GM18517 (cell line): ENCODE results near the gene GRIN1.
"Not testable (repeated sequence)": the region's sequence is repeated elsewhere in the genome, so short reads cannot be mapped to it uniquely, and the experiment has no call there.

Experiments used
- ATAC-seq: cut with Tn5 transposase; IDR thresholded peaks from one replicate; pipeline ENCODE4 v1.9.1; 2021; ENCODE audit warnings: mild to moderate bottlenecking, moderate library complexity; ENCODE audit not compliant: unreplicated experiment

Gene GRIN1

DNA sequence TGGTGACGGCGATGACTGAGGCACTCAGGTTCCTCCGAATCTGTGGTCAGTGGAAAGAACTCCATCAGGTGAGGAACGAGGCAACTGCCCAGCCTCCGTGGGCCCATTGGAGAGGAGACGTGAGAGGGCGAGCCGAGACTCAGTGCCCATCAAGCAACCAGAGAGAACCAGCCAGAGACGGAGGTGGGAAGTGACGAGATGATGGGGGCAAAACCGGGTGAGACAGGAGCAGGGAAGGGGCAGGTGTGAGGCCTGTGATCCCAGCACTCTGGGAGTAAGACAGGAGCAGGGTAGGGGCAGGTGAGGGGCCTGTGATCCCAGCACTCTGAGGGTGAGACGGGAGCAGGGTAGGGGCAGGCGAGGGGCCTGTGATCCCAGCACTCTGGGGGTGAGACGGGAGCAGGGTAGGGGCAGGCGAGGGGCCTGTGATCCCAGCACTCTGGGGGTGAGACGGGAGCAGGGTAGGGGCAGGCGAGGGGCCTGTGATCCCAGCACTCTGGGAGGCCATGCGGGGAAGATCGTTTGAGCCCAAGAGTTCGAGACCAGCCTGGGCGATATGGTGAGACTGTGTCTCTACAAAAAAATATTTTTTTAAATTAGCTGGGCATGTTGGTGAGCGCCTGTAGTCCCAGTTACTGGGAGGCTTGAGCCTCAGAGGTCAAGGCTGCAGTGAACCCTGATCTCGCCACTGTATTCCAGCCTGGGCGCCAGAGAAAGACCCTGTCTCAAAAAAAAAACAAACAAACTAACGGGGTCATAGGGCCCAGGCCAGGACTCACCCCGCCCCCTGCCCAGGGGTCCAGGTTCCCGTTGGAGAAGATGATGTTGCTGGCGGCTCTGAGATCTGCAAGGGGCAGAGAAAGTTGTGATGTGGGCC, 27.8 kb upstream of the GRIN1 start:
- no peak for ATAC-seq

DNA sequence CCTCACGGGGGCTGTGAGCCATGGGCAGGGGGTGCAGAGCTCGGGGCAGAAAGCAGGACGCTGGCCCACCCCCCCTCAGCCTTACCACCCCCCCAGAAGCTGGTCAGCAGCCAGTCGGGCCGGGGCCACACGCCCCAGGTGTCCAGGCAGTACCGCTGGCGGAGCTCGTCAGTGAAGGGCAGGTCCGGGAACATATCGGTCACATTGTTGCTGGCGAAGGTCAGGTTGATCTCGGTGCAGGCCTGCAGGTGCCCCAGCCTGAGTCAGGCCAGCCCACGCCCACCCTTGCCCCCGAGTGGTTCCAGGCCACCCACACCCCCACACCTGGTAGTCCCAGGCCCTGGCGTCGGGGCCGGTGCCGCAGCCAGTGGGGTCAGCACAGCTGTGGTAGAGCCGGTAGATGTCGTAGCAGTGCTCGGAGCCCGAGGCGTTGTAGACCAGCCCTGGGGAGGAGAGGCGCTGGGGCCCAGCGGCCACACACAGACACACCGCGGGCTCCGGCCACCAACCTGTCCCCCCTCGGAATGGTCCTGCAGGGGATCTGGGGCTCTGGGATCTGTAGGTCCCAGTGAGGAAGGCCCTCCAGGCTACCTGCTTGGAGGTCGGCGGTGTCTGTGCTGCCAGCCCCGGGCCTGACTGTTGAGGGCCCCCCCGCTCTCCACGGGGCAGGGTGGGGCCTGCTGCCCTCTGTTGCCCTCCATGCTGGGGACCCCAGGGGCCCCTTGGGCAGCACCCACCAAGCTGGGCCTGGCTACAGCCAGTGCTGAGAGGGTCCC, 27.0 kb upstream of the GRIN1 start:
- ATAC-seq, result no peak

DNA sequence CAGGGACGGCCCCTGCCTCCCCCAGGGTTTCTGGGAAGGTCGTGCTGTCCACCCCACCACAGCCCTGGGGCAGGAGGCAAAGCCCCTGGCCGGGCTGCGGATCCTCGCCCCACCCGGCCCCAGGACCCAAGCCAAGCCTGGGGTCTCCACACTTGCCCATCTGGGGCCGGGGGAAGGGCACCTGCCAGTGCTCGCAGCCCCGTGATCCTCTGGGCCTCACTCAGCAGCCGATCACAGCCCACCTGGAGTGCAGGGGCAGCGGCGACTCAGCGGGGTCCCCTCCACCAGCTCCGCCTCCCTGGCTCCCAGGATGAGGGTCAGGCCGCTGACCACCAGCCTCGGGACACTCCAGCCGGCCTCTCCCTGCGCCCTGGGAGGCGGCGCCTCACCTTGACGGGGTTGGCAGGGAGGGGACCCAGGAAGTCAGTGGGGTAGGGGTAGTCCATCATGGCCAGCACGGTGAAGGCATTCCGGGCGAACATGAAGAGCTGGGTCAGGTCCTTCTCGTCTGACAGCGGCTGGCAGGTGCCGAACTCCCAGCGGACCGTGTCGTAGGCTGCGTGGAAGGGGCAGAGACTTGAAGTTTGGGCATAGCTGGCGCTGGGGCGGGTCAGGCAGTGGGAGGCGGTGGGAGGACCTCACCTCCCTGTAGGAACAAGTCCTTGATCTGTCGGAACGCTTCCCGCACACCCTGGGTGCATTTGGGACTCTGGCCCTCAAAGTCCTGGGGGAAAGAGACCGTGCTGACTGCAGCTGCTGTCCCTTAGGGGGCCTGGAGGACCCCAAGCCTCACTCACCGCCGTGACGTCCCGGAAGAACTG, 26.2 kb upstream of the GRIN1 start:
- no peak for ATAC-seq

DNA sequence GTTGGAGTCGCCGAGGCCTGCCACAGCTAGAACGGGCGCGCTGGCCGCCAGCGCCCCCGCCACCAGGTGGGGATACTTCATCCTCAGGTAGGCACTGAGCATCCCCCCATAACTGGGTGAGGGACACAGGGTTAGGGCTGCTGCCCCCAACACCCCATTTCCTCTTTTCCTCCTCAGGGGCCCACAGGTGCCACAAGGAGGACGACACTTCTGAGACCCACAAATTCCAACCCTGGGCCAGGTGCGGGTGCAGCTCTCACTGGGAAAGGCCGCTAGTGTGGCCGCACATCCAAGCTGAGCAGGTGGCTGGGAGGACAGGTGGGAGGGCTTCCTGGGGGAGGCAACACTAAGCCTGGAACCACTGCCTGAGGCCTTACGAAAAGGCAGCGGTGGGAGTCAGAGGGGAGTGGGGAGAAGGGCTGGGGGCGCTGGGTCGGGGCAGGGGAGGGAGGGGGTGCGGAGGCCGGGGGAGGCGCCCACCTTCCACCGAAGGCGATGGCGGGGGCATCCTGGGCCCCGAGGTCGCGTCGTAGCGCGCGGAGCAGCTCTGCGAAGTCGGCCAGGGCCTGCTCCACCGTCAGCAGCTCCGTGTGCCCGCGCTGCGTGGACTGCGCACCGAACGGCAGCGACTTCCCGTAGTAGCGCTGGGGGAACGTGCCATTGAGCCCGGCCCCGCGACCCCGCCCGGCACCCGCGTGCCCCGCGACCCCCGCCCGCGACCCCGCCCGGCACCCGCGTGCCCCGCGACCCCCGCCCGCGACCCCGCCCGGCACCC, 25.4 kb upstream of the GRIN1 start:
- ATAC-seq, result no peak

DNA sequence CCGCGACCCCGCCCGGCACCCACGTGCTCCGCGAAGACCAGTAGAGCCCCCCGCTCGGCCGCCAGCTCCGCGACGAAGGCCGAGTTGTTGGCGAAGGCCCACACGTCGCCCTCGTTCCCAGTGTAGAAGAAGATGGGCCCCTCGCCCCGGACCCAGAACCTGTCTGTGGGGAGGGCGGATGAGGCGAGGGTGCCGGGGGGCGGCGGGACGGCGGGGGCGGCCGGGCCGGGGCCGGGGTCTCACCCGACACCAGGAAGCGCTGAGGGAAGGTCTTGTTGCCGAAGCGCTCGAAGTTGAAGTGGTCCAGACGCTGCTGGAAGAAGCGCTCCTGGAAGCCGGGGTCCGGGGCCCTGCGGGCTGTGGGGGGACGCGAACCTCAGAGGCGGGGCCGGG, 24.7 kb upstream of the GRIN1 start:
- no peak for ATAC-seq

DNA sequence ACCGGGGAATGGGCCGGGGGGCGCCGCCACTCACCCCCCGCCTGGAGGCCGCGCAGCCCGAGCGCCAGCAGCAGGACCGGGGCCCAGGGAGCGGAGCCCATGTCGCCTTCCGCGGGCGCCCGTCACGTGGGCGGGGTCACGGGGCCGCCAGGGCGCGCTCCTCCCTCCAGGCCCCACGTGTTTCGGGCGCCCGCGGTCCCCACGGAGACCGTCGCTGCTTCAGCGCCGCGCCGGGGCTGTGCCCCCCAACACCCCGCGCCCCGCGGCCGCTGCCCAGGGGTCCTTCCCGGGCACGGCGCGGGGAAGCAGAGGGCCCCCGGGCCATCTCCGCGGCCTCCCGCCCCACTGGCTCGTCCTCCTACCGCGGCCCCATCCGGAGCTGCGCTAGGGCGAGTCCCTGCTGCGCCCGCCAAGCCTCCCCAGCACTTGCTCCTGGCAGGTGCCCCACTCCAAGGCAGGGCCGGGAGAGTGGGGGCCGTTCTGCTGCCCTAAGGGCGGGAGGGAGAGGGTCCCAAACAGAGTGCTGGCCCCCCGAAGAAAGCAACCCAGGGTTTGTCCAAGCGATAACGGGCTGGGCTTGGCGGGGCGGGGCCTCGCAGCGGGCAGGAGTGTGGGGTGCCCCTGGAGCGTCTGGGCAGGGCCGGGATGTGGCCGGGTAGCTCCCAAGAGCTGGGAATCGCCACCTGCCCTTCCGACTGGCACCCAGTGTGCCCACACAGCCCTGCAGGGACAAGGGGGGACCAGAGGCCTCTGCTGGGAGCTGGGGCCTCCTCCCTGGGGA, 24.2 kb upstream of the GRIN1 start, which contains the start of gene DPP7:
TSS of gene DPP7 (minus strand) at position 121 of the 781 bp plus-strand sequence. CDS start at position 101, 20 bp downstream.
- ATAC-seq, result no peak

DNA sequence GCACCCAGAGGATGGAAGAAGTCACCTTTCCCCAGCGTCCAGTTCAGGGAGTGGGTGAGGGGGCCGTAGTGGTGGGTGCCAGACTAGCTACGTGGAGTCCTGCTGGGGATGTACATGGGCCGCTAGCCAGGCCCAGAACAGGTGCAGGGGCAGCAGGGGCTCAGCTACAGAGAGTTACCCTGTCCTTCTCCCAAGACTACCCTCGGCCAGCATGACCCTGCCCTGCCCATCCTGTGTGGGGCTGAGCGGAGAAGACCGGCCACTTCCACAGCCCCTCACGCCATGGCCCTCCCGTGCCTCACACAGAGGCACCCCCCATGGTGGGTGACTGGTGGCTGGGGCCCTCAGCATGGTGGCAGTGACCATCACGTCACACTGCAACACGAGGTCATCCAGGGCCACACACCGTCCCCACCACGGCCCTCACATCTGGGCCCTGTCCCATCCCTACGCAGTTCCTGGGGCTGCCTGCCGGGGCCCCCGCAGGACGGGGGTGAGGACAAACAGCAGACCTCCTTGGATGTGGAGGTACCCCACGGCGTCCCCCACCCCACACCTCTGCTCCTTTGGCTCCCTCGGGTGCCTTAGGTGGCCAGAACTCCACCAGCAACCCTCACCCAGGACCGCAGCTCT, 23.4 kb upstream of the GRIN1 start:
- no peak for ATAC-seq

DNA sequence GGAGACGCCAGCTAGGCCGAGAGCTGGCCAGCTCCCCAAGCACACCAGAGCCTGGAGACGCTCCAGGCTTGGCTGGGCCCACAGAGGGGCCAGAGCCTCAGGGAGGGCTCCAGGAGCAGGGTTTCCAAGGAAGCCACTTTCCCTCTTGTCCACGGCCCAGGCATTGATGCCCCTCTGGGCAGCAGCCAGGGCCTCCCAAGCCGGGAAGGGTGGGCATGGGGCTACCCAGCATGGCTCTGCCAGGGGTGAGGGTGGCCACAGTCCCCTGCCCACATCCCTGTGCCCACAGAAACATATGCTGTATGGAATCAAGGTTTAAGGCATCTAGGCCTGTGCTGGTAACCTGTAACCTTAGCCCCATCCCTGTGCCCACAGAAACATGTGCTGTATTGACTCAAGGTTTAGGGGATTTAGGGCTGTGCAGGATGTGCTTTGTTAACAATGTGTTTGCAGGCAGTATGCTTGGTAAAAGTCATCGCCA, 22.9 kb upstream of the GRIN1 start:
- ATAC-seq, result no peak

DNA sequence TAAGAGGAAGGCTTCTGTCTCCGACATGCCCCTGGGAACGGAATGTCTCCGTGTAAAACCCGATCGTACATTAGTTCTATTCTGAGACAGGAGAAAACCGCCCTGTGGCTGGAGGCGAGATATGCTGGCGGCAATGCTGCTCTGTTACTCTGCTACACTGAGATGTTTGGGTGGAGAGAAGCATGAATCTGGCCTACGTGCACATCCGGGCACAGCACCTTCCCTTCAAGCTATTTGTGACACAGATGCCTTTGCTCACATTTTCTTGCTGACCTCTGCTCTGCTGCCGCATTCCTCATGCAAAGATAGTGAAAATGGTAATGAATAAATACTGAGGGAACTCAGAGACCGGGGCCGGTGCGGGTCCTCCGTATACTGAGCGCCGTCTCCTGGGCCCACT, 22.2 kb upstream of the GRIN1 start:
- no peak for ATAC-seq

DNA sequence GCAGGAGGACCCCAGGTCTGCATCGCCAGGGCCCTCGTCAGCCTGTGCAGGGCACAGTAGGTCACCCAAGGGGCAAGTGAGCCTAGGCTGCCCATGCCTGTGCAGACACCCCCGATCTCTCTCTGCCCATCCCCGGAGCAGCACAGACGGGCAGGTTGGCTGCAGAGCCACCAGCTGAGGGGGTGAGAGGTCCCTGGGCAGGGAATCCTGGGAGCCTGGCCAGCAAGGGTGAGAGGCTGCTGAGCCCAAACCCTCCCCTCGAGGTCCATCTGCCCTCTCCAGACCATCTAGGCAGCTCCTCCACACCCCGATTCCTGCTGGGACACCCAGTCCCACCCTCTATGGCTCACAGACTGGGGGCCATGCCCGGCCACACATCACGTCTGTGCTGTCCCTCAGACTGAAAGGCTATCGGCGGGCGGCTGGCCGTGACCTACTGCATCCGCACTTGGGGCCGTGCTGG, 21.7 kb upstream of the GRIN1 start:
- ATAC-seq, result no peak

DNA sequence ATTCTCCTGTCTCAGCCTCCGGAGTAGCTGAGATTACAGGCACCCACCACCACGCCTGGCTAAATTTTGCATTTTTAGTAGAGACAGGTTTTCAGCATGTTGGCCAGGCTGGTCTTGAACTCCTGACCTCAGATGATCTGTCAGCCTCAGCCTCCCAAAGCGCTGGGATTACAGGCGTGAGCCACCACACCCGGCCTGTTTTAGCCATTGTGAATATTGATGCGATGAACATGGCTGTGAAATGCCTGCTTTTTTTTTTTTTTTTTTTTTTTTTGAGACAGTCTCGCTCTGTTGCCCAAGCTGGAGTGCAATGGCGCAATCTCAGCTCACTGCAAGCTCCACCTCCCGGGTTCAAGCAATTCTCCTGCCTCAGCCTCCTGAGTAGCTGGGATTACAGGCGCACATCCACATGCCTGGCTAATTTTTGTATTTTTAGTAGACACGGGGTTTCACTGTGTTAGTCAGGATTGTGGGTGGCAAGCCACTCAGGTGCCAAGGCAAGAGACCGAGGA, 20.8 kb upstream of the GRIN1 start:
- not testable (repeated sequence) for ATAC-seq

DNA sequence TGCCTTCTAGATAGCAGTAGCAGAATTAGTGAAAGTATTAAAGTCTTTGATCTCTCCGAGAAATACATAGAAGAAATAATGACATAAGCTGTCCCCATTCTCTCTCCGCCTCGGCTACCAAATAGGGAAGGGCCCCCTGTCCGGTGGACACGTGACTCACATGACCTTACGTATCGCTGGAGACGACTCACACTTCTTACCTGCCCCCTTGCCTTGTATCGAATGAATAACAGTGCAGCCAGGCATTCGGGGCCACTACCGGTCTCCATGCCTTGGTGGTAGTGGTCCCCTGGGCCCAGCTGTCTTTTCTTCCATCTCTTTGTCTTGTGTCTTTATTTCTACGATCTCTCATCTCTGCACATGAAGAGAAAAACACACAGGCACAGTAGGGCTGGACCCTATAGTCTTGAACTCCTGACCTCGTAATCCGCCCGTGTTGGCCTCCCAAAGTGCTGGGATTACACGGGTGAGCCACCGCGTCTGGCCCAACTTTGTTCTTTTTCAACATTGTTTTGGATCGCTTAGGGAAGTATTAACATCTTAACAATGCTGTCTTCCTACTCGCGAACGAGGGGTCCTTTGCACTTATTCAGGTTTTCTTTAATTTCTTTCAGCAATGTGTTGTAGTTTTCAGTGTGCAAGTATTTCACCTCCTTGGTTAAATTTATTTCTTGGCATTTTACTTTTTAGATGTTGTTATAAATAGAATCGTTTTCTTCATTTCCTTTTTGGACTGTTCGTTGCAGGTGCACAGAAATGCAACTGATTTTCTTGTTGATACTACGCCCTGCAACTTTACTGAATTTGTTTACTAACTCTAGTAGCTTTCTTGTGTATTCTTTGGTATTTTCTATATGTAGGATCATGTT, 16.8 kb upstream of the GRIN1 start:
- ATAC-seq, result not testable (repeated sequence)

DNA sequence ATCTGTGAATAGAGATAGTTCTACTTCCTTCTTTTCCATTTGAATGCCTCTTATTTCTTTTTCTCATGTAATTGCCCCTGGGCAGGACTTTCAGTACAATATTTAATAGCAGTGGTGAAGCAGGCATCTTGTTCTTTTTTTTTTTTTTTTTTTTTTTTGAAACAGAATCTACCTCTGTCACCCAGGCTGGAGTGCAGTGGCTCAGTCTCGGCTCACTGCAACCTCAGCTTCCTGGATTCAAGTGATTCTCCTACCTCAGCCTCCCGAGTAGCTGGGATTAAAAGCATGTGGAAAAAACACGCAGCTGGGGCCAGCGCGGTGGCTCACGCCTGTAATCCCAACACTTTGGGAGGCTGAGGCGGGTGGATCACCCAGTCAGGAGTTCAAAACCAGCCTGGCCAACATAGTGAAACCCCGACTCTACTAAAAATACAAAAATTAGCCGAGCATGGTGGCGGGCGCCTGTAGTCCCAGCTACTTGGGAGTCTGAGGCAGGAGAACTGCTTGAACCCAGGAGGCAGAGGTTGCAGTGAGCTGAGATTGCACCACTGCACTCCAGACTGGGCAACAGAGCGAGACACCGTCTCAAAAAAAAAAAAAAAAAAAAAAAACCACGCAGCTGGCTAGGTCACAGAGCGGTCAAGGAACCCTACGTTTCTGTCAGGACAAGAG, 16.0 kb upstream of the GRIN1 start:
- not testable (repeated sequence) for ATAC-seq

DNA sequence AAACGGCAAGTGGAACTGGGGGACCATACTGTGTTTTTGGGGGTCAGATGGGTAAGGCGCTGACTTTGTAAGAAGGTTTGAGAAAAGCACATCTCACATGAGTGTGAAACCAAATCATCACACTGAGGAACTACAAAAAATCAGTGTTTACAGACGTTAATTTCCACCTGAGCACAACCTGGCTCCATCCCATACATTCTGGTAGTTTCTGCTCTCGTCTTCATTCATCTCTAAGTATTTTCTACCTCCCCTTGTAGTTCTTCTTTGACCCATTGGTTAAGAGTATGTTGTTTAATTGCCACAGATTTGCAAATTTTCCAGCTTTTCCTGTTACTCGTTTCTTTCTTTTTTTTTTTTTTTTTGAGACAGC, 15.5 kb upstream of the GRIN1 start:
- peak; percentile 46 for ATAC-seq

DNA sequence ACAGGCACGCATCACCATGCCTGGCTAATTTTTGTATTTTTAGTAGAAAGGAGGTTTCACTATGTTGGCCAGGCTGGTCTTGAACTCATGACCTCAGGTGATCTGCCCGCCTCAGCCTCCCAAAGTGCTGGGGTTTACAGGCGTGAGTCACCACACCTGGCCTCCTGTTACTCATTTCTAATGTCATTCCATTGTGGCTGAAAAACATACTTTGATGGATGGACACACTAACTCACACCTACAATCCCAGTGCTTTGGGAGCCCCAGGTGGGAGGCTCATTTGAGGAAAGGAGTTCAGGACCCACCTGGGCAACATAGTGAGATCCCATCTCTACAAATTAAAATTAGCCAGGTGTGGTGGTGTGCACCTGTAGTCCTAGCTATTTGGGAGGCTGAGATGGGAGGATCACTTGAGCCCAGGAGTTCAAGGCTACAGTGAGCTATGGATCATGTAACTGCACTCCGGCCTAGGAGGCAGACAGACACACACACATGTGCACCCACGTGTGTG, 14.9 kb upstream of the GRIN1 start:
- ATAC-seq, result not testable (repeated sequence)

DNA sequence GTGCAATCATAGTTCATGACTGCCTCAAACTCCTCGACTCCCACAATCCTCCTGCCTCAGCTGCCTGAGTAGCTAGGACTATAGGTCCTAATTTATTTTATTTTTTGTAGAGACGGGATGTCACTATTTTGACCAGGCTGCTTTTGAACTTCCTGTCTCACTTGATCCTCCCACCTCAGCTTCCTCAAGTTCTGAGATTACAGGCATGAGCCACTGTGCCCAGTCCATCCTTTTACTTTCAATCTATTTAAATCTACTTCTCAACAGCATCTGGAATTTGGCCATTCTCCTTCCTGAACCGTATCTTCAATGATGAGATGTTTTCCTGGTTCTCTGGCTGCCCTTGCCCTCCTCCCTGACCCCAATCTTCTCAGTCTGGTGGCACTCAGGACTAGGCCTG, 12.2 kb upstream of the GRIN1 start:
- ATAC-seq, result no peak
